ENCODE results near the gene ERBIN. TPM values are rescaled to one million over a fixed set of nuclear protein-coding genes. Genes with fewer than 3 reads are reported as not detected.
"Not testable (repeated sequence)": the region's sequence is repeated elsewhere in the genome, so short reads cannot be mapped to it uniquely, and the experiment has no call there.

ERBIN gene, protein sequence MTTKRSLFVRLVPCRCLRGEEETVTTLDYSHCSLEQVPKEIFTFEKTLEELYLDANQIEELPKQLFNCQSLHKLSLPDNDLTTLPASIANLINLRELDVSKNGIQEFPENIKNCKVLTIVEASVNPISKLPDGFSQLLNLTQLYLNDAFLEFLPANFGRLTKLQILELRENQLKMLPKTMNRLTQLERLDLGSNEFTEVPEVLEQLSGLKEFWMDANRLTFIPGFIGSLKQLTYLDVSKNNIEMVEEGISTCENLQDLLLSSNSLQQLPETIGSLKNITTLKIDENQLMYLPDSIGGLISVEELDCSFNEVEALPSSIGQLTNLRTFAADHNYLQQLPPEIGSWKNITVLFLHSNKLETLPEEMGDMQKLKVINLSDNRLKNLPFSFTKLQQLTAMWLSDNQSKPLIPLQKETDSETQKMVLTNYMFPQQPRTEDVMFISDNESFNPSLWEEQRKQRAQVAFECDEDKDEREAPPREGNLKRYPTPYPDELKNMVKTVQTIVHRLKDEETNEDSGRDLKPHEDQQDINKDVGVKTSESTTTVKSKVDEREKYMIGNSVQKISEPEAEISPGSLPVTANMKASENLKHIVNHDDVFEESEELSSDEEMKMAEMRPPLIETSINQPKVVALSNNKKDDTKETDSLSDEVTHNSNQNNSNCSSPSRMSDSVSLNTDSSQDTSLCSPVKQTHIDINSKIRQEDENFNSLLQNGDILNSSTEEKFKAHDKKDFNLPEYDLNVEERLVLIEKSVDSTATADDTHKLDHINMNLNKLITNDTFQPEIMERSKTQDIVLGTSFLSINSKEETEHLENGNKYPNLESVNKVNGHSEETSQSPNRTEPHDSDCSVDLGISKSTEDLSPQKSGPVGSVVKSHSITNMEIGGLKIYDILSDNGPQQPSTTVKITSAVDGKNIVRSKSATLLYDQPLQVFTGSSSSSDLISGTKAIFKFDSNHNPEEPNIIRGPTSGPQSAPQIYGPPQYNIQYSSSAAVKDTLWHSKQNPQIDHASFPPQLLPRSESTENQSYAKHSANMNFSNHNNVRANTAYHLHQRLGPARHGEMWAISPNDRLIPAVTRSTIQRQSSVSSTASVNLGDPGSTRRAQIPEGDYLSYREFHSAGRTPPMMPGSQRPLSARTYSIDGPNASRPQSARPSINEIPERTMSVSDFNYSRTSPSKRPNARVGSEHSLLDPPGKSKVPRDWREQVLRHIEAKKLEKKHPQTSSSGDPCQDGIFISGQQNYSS (N-terminal part only)
- polyA plus RNA-seq (2013, experiment 1 of 2; ENCODE audit: insufficient read length), result 40.7 TPM
- polyA plus RNA-seq (2013, experiment 2 of 2; ENCODE audit: insufficient read length), result 46.2 TPM

DNA sequence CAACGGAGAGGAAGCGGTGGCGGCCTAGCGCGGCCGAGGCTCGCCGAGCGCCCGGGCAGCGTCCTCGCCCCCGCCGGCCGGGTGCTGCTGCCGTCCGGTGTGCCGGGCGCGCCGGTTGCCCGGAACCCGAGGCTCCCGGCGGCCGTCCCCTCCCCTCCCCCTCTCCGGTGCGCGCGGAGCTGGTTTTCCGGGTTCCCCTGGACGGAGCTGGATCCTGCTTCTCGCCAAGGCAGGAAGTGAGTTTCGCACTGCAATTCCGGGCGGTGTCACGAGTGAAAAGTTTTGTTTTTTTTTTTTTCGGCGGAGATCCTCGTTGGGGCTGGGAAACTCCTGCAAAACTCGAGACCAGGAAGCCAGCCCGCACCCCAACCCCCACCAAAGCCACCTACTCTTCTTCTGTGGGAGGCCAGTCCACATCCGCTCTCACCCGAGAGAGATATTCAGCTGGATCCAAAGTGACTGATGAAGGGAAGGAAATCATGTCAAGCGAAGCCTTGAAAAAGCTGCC is at the start of gene ERBIN:
Gene ERBIN, plus strand, starts transcription at position 300 of the 508 bp plus-strand sequence. CDS start 66,144 bp downstream, outside the sequence.
- DNase-seq, result peak; percentile 83

DNA sequence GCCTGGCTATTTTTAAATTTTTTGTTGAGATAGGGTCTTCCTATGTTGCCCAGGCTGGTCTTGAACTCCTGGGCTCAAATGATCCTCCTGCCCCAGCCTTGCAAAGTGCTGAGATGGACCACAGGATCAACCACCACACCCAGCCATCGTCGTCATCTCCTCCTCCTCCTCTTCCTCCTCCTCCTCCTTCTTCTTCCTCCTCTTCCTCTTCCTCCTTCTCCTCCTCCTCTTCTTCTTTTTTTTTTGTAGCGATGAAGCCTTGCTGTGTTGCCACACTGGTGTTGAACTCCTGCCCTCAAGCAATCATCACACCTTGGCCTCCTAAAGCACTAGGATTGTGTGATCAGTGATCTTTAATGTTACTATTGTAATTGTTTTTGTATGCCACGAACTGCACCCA is 49.4 kb upstream of the ERBIN start:
- no peak for DNase-seq

DNA sequence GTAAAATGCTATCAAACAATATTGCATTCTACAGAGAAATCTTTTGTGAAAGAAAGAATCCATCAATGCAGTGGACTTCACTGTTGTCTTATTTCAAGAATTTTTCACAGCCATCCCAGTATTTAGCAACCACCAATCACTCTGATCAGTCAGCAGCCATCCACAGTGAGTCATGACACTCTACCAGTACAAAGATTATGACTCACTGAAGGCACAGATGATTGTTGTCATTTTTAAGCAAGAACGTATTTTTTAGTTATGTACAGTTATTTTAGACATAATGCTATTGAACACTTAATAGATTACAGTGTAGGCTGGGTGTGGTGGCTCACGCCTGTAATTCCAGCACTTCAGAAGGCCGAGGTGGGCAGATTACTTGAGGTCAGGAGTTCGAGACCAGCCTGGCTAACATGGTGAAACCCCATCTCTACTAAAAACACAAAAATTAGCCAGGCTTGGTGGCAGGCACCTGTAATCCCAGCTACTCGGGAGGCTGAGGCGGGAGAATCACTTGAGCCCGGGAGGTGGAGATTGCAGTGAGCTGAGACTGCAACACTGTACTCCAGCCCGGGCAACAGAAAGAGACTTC is 46.6 kb upstream of the ERBIN start:
- DNase-seq, result peak; percentile 95

DNA sequence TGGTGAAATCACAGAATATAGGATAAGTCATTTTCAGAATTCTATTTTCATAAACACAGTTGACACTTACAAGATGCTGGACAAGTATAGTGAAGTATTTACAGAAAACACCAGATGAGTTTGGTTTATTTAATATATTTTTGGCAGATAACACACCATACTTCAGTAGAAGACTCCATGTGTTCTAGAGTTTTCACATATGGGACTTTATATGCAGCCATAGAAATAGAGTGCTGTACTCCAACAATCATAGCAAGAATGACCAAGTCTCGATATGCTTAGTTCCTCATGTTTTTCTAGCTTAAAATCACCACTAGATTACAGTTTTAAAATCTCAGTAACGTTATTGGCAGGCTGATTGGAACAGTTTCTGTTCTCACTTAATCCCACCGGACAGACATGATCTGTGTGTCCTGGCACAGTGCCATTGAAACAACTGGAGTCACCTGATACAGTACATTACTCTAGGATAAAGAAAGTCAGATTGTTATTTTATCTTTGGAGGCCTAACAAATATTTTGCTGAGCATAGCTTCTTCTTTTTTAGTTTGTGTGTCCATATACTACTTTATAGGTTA is 45.8 kb upstream of the ERBIN start:
- DNase-seq, result no peak

DNA sequence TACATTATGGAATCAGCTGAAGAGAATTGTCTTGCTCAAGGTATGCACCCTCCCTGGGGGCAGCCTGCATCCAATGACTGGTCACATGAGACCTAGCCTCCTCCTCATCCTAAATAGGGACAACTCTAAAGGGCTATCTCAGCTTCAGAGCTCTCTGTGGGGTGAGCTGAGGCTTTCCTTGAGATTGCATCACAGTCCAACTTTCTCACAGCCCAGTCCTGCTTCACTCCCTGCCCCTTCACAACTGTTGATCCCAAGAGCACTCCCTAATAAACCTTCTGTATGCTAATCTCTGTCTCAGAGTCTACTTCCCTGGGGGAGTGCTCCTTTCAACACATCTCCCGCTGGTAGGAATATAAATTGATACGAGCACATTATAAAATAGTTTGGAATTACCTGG is 44.1 kb upstream of the ERBIN start:
- DNase-seq, result no peak

DNA sequence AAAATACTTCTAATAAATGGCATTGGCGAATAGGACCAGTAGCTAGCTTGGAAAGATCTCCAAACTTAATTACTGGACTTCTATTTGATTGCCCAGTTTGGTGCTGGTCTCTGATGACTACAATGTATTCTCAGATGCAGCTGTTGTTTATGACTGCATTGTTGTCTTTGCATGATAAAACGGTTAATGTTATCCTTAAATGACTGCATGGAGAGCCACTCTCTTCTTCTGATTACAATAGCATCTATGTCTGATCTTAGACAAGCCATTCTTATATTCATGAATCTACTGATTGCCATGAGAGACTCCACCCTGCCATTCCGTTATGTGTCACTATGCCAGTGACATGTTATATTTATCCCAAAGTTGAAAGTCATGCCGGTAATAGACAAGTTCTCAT is 42.9 kb upstream of the ERBIN start:
- DNase-seq, result no peak

DNA sequence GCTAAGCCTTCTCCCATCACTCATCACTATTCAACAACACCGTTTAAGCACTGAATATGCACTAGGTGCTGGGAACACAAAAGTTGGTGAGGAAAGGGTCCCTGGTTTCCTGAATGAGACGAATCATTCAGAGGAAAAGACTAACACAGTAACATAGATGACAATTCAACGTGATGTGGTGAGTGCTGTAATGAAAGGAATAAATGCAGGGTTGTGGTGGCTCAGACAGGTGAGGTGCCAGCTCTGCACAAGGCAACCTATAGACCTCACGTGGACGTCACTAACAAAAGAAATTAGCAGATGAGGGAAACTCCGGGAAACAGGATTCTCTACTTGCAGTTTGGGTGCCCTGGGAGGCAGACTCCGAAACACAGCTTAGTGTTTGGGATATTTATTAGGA is 40.0 kb upstream of the ERBIN start:
- no peak for DNase-seq

DNA sequence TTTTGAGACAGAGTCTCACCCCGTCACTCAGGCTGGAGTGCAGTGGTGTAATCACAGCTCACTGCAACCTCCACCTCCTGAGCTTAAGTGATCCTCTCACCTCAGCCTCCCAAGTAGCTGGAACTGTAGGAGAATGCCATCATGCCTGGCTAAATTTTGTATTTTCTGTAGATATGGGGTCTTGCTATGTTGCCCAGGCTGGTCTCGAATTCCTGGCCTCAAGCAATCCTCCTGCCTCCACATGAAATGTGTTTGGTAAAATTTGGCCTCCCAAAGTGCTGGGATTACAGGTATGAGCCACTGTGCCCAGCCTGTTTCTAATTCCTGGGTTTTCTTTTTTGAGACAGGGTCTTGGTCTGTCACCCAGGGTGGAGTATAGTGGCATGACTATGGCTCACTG is 34.4 kb upstream of the ERBIN start:
- DNase-seq, result not testable (repeated sequence)

DNA sequence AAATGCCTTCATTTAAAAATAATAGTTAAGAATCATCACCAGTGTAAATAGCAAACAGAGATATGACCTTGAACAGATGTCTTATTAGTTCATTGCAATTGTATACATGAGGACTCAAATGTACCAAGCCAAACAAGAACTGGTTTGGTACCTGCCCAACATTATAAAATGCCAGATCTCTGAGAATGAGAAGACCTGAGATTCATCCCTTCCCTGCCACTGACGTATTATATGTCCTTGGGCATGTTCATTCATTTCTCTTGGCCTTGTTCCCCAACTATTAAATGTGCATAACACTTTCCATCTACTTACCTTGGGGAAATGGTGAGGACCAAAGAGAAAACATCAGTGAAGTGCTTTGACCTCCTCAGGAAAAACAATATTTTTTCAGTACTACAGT is 33.6 kb upstream of the ERBIN start:
- no peak for DNase-seq

DNA sequence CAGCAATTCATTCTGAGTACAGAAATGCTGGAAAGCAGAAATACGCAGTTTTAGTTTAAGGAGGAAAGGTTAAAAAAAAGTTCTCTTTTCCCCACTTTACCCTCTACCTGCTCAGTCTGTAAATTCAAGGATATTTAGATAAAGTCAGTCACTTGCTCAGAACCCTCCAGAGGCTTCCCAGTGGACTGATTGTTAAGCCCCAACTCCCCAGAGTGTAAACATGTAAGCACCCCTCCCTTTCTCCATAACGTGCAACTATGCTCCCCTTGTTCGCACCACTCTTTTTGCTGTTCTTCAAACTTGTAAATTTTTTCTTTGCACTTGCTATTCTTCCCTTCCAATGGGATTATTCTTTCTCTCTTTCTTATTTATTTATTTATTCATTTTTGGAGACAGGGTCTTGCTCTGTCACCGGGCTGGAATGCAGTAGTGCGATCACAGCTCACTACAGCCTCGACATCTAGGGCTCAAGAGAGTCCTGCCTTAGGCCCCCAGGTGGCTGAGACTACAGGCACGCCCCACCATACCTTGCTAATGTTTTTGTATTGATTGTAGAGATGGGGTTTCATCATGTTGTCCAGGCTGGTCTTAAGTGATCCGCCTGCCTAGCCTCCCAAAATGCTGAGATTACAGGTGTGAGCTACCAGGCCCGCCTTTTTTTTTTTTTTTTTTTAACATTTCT is 32.5 kb upstream of the ERBIN start:
- no peak for DNase-seq

DNA sequence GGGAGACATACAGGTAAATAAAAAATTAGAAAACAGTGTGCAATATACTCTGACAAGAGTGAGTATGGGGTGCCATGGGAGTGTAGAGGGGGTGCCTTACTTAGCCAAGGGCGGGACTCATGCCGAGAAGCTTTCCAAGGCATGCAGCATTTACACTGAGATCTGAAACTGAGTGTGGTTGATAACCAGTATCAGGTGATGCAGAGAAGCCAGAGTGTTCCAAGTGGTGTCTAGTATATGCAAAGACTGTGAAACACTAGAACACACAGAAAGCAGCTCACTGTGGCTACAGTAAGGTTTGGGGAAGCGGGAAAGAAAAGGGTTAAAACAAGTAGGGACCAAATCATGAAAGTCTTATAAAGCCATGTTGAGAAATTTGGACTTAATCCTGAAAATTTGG is 30.5 kb upstream of the ERBIN start:
- no peak for DNase-seq

DNA sequence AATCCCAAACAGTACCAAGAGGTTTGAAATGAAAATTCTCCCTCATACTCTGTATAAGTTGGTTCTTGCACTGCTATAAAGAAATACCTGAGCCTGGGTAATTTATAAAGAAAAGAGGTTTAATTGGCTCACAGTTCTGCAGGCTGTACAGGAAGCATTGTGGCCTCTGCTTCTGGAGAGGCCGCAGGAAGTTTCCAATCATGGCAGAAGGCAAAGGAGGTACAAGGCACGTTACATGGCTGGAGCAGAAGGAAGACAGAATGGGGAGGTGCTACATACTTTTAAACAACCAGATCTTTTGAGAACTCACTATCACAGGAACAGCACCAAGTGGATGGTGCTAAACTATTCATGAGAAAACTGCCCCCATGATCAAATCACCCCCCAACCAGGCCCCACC is 25.6 kb upstream of the ERBIN start:
- DNase-seq, result no peak

DNA sequence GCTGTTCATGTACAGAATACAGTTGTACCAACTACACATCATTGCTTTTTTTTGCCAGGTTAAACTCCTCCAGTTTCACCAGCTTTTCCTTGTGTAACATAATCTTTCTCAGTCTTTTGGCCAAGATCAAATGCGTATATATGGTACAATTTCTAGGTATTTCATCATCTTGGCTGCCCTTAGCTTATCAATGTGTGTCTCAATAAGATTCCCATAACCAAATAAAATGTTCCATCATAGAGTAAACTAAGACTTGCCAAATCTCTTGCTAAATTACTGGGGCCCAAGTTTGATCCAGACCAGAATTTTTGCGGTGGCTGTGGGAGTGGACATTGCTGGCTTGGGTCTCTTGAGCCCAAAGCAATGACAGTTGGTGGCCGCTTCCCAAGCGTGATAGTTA is 24.3 kb upstream of the ERBIN start:
- no peak for DNase-seq

DNA sequence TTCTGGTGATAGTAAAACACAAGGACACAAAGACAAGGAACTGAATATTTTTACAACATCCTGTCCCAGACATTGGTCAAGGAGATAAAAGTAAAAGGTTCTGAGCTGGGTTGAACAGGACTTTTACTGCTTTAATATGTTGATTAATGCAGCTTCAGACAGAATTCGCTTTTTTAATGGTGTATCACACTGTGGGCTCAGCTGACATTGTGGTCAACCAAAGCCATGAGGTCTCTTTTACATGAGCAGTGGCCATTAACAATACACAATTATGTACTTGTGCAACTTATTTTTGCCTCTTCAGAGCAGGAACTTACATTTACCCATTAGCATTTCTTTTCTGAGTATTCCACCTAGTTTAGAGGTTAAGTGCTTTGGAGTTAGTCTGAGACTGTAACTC is 22.8 kb upstream of the ERBIN start:
- no peak for DNase-seq

DNA sequence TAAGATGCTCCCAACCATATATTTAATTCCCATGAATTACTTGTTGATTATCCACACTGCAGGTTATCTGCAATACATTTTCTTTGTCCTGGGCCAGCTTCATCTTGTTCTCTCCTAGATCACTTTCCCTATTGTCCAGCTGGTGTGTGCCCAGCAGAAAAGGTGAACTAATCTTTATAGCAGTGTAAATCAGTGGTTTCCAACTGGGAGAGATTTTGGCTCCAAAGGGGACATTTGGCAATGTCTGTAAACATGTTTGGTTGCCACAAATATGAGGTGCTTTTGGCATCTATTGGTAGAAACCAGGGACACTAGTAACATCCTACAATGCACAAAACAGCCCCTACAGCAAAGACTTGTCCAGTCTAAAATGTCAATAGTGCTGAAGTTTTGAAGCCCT is 20.1 kb upstream of the ERBIN start:
- DNase-seq, result no peak

DNA sequence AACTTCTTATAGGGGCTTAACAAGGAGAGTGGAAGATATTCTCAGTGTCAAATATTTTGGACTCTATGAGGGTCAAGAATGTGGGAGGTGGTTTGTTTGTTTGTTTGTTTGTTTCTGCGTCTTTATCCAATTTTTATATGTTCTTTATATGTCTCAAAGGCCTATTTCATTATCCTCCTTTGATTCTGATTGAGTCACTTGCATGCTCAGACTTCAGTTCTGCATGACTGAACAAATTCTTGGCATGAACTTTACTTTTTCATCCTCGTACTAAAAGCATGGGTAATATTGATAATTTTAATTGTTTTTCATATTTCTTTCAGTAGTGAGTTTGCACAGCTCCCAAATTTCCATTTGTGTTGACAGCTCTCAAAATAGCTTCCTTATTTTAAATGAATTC is 19.2 kb upstream of the ERBIN start:
- no peak for DNase-seq

DNA sequence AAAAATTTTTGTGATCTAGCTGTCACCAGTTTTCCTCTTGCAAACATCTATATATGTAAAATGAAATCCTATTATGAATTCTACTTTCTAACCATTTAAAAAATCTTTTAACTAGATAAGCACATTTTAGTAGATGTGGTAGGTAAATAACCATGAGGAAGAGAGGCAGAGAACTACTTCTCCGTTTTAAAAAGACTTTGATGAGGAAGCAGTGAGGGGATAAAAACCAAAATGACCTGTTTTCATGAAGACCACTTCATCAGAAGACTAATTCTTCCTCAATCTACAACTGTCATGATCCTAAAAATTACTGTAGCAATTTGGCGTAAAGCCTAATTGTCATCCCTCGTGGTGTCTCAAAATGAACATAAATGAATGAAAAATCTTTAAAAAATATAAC is 15.7 kb upstream of the ERBIN start:
- no peak for DNase-seq

DNA sequence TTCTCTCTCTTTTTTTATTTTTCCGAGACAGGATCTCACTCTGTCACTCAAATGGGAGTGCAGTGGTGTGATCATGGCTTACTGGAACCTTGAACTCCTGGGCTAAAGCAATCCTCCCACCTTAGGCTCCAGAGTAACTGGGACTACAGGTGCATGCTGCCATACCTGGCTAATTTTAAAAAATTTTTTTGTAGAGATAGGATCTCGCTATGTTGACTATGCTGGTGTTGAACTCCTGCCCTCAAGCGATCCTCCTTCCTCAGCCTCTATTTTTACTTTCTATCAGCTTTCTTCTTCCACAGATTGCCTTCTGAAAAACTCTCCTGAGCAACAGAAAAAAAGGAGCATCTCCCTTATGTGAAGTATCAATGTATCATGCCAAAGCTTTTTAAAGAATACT is 14.1 kb upstream of the ERBIN start:
- no peak for DNase-seq

DNA sequence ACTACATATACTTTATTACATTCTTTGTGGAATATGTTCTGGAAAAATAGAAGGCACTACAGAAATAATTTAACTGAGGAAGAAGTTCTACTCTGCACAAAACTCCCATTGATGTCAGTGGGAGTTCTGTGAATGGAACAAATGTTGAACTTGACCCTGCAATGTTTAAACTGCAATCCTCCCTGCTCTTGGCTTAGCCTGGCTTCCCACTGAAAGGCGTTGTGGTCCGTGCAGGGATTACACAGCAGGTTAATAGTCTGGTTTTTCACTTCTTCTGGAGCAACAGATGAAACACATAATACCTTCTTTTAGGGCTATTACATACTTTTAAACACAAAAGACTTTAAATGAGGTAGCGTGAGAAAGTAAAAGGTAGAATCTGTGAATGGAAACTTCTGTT is 12.9 kb upstream of the ERBIN start:
- DNase-seq, result no peak

DNA sequence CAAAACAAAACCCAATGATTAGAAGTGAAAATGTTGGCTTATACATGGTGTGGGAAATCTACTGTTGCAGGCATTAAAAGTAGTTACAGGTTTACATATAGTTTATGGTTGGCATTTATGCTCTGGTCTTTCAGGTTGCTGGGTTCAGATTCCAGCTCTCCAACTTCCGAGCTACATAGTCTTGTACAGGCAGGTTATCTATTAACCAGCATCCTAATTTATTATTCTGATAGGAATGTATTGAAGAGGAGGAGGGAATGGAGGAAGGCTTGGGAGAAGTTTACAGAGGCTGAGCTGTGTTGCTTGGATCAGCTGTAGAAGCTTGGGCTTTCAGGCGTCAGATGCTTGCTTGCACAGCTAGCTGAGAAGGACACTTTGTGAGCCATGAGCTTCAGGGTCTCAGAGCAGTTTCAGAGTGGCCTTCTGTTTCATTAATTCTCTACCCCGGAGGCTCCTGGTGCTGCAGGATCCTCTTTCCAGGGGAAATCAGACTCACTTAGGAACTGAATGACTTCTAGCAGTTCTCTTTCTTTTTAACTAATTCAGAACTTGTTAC is 11.7 kb upstream of the ERBIN start:
- DNase-seq, result no peak

DNA sequence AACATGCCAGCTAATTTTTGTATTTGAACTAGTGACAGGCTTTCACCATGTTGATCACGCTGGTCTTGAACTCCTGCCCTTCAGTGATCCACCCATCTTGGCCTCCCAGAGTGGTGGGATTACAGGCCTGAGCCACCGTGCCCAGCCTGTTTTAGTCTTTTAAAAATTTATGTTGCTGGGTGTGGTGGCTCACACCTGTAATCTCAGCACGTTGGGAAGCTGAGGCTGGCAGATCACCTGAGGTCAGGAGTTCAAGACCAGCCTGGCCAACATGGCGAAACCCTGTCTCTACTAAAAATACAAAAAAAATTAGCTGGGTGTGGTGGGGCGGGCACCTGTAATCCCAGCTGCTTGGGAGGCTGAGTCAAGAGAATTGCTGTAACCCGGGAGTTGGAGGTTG is 10.7 kb upstream of the ERBIN start:
- not testable (repeated sequence) for DNase-seq
